Ovary (tissue), 9 donors: Measurements from ENCODE around the gene CATSPER1. TPM values are rescaled to one million over a fixed set of nuclear protein-coding genes. Genes with fewer than 3 reads are reported as not detected.
A peak's percentile ranks its signal among the peaks of the same experiment; 100 is the strongest.

Experiments used
- DNase-seq, 5 donors: peaks; one replicate each; pipeline ENCODE4 v3.0.0-alpha.2; 2019 to 2020
- H3K27ac ChIP-seq, 2 donors: fragments of 200-600 bp; one replicate each; pipeline versions ENCODE4 v1.5.1 to v1.8.0; 2019 to 2022
- H3K27me3 ChIP-seq: fragments of 200-600 bp; one replicate; pipeline ENCODE4 v1.8.0; 2022
- H3K36me3 ChIP-seq: fragments of 200-600 bp; sonication (generic); one replicate; pipeline ENCODE4 v1.5.1; 2019
- H3K4me1 ChIP-seq: one replicate; pipeline ENCODE4 v1.8.1; 2013; ENCODE audit warnings: mild to moderate bottlenecking, moderate library complexity; ENCODE audit not compliant: insufficient read depth
- H3K4me3 ChIP-seq: fragments of 200-600 bp; sonication (generic); one replicate; pipeline ENCODE4 v1.5.1; 2017
- H3K9me3 ChIP-seq, 2 donors: fragments of 200-600 bp in 1 of 2; sonication (generic) in 1 of 2; one replicate each; pipeline versions ENCODE4 v1.5.1 to v1.8.1; 2013 to 2019; ENCODE audit warnings: mild to moderate bottlenecking in 1 of 2, moderate library complexity in 1 of 2
- CTCF ChIP-seq, 3 donors: fragments of 450-650 bp in 2 of 3; fragments of 200-600 bp in 1 of 3; IDR thresholded peaks; one replicate each; pipeline versions ENCODE4 v1.5.1 to v1.8.0; 2016 to 2022; ENCODE audit warnings: antibody characterized with exemption in 3 of 3, mild to moderate bottlenecking in 1 of 3
- EP300 ChIP-seq: sonication (generic); formaldehyde crosslinking; IDR thresholded peaks from one replicate; pipeline ENCODE4 v1.6.1; 2017; ENCODE audit warnings: antibody characterized with exemption
- POLR2A ChIP-seq: fragments of 450-650 bp; IDR thresholded peaks from one replicate; pipeline ENCODE4 v1.6.1; 2017; ENCODE audit warnings: antibody characterized with exemption, mild to moderate bottlenecking, moderate library complexity
- WGBS, 3 donors: extraction: QIAGEN DNeasy Blood & Tissue Kit in 1 of 3; methylation state at CpG; one replicate each; pipeline versions ENCODE4 v1.1.5 to v1.1.7; 2013 to 2017; 5-methylcytosine and 5-hydroxymethylcytosine counted together
- intact Hi-C, 4 donors: fragments of 100-400 bp; cut with DNase I; formaldehyde crosslinking; loops; one replicate each; pipeline versions ENCODE4 v1.11.0 to v1.15.1; 2022 to 2023
- polyA plus RNA-seq, 2 donors: library from polyadenylated mRNA; stranded (reverse); fragments of 200-250 nt in 1 of 2; fragments of 350-450 nt in 1 of 2; fragmentation: Illumina TruSeq in 1 of 2; extraction: RNeasy Lipid Tissue Mini Kit (QIAGEN cat#74804) in 1 of 2; gene quantifications; one replicate each; pipeline ENCODE4 v1.2.3, GENCODE V29; 2013 to 2014
- total RNA-seq, 7 donors: library from RNA; depleted of rRNA in 2 of 7; stranded (reverse); fragments of >200 nt in 2 of 7; fragmentation: NEBNext Ultra II Directional in 3 of 7; extraction: Animal tissue kit (Norgen Biotek cat#: 25700) in 3 of 7; gene quantifications; one replicate each; pipeline versions ENCODE4 v1.1.0 to v1.2.4, GENCODE V29; 2016 to 2023
- donor health status: DM: no; HTN: no; CAD: no; lungs with moderate emphysema.
- donor health status: DM: no; HTN: no; CAD: no.
- donor health status: Bipolar disorder and iron deficiency.
- donor health status: DM: yes; HTN: yes; CAD: no.
- donor health status: DM: no; HTN: no; CAD: no.
- donor health status: DM: yes; HTN: yes; CAD: no.

The CATSPER1 gene
- total and polyA plus RNA-seq, 9 donors = 0.25 TPM; not detected in 8

- no peak overlapping the region for H3K4me3 ChIP-seq
Measured at GRCh38 chr11:66022401-66023185, 3.7 kb downstream of the CATSPER1 start.

GRCh38 chr11:66020618-66021357, 5.5 kb downstream of the CATSPER1 start:
- H3K4me1 ChIP-seq = no peaks in the 10 kb centered on the region
- WGBS, 3 donors = 81 to 83% (median 81%) methylated on average over 25 of the region's 25 CpGs
- no peaks in the 10 kb centered on the region for H3K9me3 ChIP-seq
- H3K27ac ChIP-seq = no peak overlapping the region
- TF ChIP-seq POLR2A = no peak
- TF ChIP-seq EP300 = no peak
- no peak for TF ChIP-seq CTCF (IDR thresholded peaks at IDR 0.05)
- DNase-seq = no peak
- H3K36me3 ChIP-seq = no peaks in the 10 kb centered on the region
- H3K27me3 ChIP-seq = no peaks in the 10 kb centered on the region
- no peak overlapping the region for H3K4me3 ChIP-seq
- intact Hi-C loops = no loop called here

More at GRCh38 chr11:66022401-66023185, 3.7 kb downstream of the CATSPER1 start:
- H3K4me1 ChIP-seq = no peaks in the 10 kb centered on the region
- no peaks in the 10 kb centered on the region for H3K36me3 ChIP-seq
- WGBS, 3 donors = 15 to 21% (median 15%) methylated on average over 46 of the region's 46 CpGs
- TF ChIP-seq EP300 (no peak), POLR2A (no peak), CTCF (IDR thresholded peaks at IDR 0.05) (peak; percentile 80 to 90 (median 80))
- DNase-seq = peak; percentile 50 to 84 (median 70)
- intact Hi-C loops = no loop called here
- no peaks in the 10 kb centered on the region for H3K9me3 ChIP-seq
- no peaks in the 10 kb centered on the region for H3K27me3 ChIP-seq
- no peak overlapping the region for H3K27ac ChIP-seq

- TF ChIP-seq EP300 (no peak), POLR2A (no peak), CTCF (IDR thresholded peaks at IDR 0.05) (no peak)
Measured at GRCh38 chr11:66020212-66020611, 6.1 kb downstream of the CATSPER1 start.

GRCh38 chr11:66017321-66017720, 9.0 kb downstream of the CATSPER1 start:
- intact Hi-C loops = no loop called here
- WGBS, 3 donors = 67 to 75% (median 71%) methylated on average over 4 of the region's 4 CpGs
- TF ChIP-seq CTCF (IDR thresholded peaks at IDR 0.05) (no peak), POLR2A (no peak), EP300 (no peak)
- H3K4me1 ChIP-seq = no peaks in the 10 kb centered on the region
- H3K9me3 ChIP-seq = no peaks in the 10 kb centered on the region
- no peak overlapping the region for H3K4me3 ChIP-seq
- H3K27me3 ChIP-seq = no peaks in the 10 kb centered on the region
- no peak for DNase-seq
- no peak overlapping the region for H3K27ac ChIP-seq
- no peaks in the 10 kb centered on the region for H3K36me3 ChIP-seq

More at GRCh38 chr11:66020212-66020611, 6.1 kb downstream of the CATSPER1 start:
- 44 to 46% (median 45%) methylated on average over 8 of the region's 8 CpGs for WGBS, 3 donors
- no peak overlapping the region for H3K27ac ChIP-seq
- intact Hi-C loops = no loop called here
- no peak overlapping the region for H3K4me3 ChIP-seq
- H3K4me1 ChIP-seq = no peaks in the 10 kb centered on the region
- no peaks in the 10 kb centered on the region for H3K36me3 ChIP-seq
- H3K9me3 ChIP-seq = no peaks in the 10 kb centered on the region
- no peak for DNase-seq
- no peaks in the 10 kb centered on the region for H3K27me3 ChIP-seq
